Fibroblast of lung (primary cell): Measurements from ENCODE around the gene ABHD10. TPM values are rescaled to one million over a fixed set of nuclear protein-coding genes. Genes with fewer than 3 reads are reported as not detected.

Experiments used
- DNase-seq, 2 donors: peaks; one replicate each; pipeline versions ENCODE4 v3.0.0 to v3.0.0-alpha.2; 2010; ENCODE audit warnings: low read depth in 2 of 2
- H2AFZ ChIP-seq: 2 replicates; pipeline ENCODE4 v1.5.1; 2012; ENCODE audit warnings: low read length, control low read depth, inconsistent platforms
- H3K27ac ChIP-seq: 2 replicates; pipeline ENCODE4 v1.5.1; 2011; ENCODE audit warnings: low read length, control low read depth; ENCODE audit not compliant: insufficient read depth
- H3K27me3 ChIP-seq: 2 replicates; pipeline ENCODE4 v1.5.1; 2011; ENCODE audit warnings: mild to moderate bottlenecking, low read length; ENCODE audit not compliant: control insufficient read depth, insufficient read depth
- H3K36me3 ChIP-seq: 2 replicates; pipeline ENCODE4 v1.5.1; 2011; ENCODE audit warnings: low read length; ENCODE audit not compliant: control insufficient read depth, insufficient read depth
- H3K4me1 ChIP-seq: 2 replicates; pipeline ENCODE4 v1.5.1; 2011; ENCODE audit warnings: low read length; ENCODE audit not compliant: control insufficient read depth, insufficient read depth; ENCODE audit errors: extremely low read depth
- H3K4me2 ChIP-seq: 2 replicates; pipeline ENCODE4 v1.5.1; 2011; ENCODE audit warnings: low read length, control low read depth; ENCODE audit not compliant: insufficient read depth; ENCODE audit errors: extremely low read depth
- H3K4me3 ChIP-seq, 4 experiments: fragments of 200-600 bp in 1 of 4; sonication (generic) in 1 of 4; replicated peaks in 1 of 4; 2 replicates each; pipeline ENCODE4 v1.5.1; 2011 to 2016; ENCODE audit warnings: low read length in 4 of 4, low read depth in 3 of 4, mild to moderate bottlenecking in 3 of 4, control low read depth in 2 of 4, inconsistent platforms in 1 of 4, mixed read lengths in 1 of 4; ENCODE audit not compliant: insufficient read depth in 1 of 4; ENCODE audit errors: control extremely low read depth in 1 of 4
- H3K79me2 ChIP-seq: 2 replicates; pipeline ENCODE4 v1.5.1; 2012; ENCODE audit warnings: mild to moderate bottlenecking, low read length, inconsistent platforms; ENCODE audit not compliant: control insufficient read depth, insufficient read depth
- H3K9ac ChIP-seq: 2 replicates; pipeline ENCODE4 v1.5.1; 2011; ENCODE audit warnings: mild to moderate bottlenecking, low read length, control low read depth; ENCODE audit not compliant: insufficient read depth
- H3K9me3 ChIP-seq: 2 replicates; pipeline ENCODE4 v1.5.1; 2012; ENCODE audit warnings: low read depth, low read length; ENCODE audit not compliant: control insufficient read depth, insufficient read depth
- H4K20me1 ChIP-seq: 2 replicates; pipeline ENCODE4 v1.5.1; 2011; ENCODE audit warnings: low read length; ENCODE audit not compliant: control insufficient read depth, insufficient read depth; ENCODE audit errors: extremely low read depth
- EZH2 ChIP-seq: IDR thresholded peaks from 2 replicates; pipeline ENCODE4 v1.5.1; 2012; ENCODE audit warnings: low read length, control low read depth, mild to moderate bottlenecking; ENCODE audit errors: missing control alignments
- polyA plus RNA-seq, 2 donors: library from polyadenylated mRNA; depleted of rRNA in 1 of 2; stranded (reverse) in 1 of 2; unstranded in 1 of 2; fragments of >200 nt; gene quantifications; 2 replicates each; pipeline ENCODE4 v1.2.1, GENCODE V29; 2011 to 2012; ENCODE audit warnings: missing spikeins in 1 of 2
- total RNA-seq: library from RNA; depleted of rRNA; stranded (reverse); fragments of >200 nt; gene quantifications from 2 replicates; pipeline ENCODE4 v1.2.1, GENCODE V29; 2014
- TF ChIP-seq, protein P1 (sequence below), 2 donors: IDR thresholded peaks in 1 of 2; conservative IDR thresholded peaks in 1 of 2; 1 replicate in 1 of 2; 2 replicates in 1 of 2; pipeline ENCODE4 v1.5.1; 2011 to 2012; ENCODE audit warnings: low read length in 2 of 2, control low read depth in 1 of 2, inconsistent platforms in 1 of 2, low read depth in 1 of 2, mild to moderate bottlenecking in 1 of 2

ABHD10 gene
- total and polyA plus RNA-seq, 2 donors (not counting 1 experiment from before 2014, with no cell fraction given): 29.8 to 48.6 TPM

DNA sequence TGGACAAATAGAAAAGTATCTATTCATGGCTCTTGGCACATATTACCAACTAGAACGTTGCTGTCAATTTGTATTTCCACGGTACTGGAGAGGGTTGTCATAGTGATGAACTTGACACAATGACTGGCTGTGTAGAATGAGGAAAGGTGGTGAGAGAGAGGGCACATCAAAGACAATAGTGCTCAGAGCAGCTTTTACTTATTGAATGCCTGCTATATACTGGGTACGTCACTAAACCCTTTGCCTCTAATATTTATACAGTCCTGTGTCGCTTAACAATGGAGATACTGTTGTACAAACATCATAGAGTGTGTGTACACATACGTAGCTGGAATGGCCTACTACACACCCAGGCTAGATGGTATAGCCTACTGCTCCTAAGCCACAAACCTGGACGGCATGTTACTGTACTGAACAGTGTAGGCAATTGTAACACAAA lies 64.0 kb downstream of the ABHD10 start:
- Histone ChIP-seq H3K27me3 (no peaks in the 10 kb centered on the region), H3K9me3 (no peaks in the 10 kb centered on the region), H3K4me3 (no peak overlapping the region), H3K4me1 (no peaks in the 10 kb centered on the region), H3K27ac (no peak overlapping the region), H3K9ac (no peak overlapping the region), H3K4me2 (no peak overlapping the region), H4K20me1 (no peaks in the 10 kb centered on the region), H2AFZ (peak overlapping the region; percentile 28), H3K36me3 (no peaks in the 10 kb centered on the region), H3K79me2 (no peaks in the 10 kb centered on the region)
- TF ChIP-seq EZH2: no peak
- TF ChIP-seq, protein P1, sequence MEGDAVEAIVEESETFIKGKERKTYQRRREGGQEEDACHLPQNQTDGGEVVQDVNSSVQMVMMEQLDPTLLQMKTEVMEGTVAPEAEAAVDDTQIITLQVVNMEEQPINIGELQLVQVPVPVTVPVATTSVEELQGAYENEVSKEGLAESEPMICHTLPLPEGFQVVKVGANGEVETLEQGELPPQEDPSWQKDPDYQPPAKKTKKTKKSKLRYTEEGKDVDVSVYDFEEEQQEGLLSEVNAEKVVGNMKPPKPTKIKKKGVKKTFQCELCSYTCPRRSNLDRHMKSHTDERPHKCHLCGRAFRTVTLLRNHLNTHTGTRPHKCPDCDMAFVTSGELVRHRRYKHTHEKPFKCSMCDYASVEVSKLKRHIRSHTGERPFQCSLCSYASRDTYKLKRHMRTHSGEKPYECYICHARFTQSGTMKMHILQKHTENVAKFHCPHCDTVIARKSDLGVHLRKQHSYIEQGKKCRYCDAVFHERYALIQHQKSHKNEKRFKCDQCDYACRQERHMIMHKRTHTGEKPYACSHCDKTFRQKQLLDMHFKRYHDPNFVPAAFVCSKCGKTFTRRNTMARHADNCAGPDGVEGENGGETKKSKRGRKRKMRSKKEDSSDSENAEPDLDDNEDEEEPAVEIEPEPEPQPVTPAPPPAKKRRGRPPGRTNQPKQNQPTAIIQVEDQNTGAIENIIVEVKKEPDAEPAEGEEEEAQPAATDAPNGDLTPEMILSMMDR (conservative IDR thresholded peaks at IDR 0.05 in 1 of 2, IDR thresholded peaks at IDR 0.05 in 1 of 2; ENCODE audit: low read depth in 1 of 2, low read length in 2 of 2): no peak
- no peak for DNase-seq

Other genes starting within 250 kb of the ABHD10 start
- gene PHLDB2, start 119.8 kb upstream of the ABHD10 start, total RNA-seq: 43.4 and 47.9 TPM in 2 replicates
- 14.3 and 33.8 TPM in 2 replicates for gene PHLDB2, start 119.8 kb upstream of the ABHD10 start, polyA plus RNA-seq
- gene TAGLN3, start 19.9 kb downstream of the ABHD10 start, total RNA-seq: 0.33 and 0.51 TPM in 2 replicates
- 0.10 and 1.2 TPM in 2 replicates for gene TAGLN3, start 19.9 kb downstream of the ABHD10 start, polyA plus RNA-seq
- gene TMPRSS7, start 55.7 kb downstream of the ABHD10 start, total RNA-seq: not detected in 2 replicates
- gene TMPRSS7, start 55.7 kb downstream of the ABHD10 start, polyA plus RNA-seq: not detected in 2 replicates
- gene C3orf52, start 107.4 kb downstream of the ABHD10 start, total RNA-seq: 1.8 TPM in 2 replicates
- 1.5 and 3.7 TPM in 2 replicates for gene C3orf52, start 107.4 kb downstream of the ABHD10 start, polyA plus RNA-seq
- gene GCSAM, start 154.2 kb downstream of the ABHD10 start, total RNA-seq: not detected in 2 replicates
- gene GCSAM, start 154.2 kb downstream of the ABHD10 start, polyA plus RNA-seq: not detected in 2 replicates